SH-SY5Y (cell line): ENCODE measurements around the gene OR10K2.

Source experiments
- GATA2 ChIP-seq: IDR thresholded peaks from 2 replicates; pipeline ENCODE4 v1.6.1; 2011; ENCODE audit warnings: mild to moderate bottlenecking, low read depth, low read length
- GATA3 ChIP-seq: IDR thresholded peaks from 2 replicates; pipeline ENCODE4 v1.6.1; 2011; ENCODE audit warnings: low read depth, mild to moderate bottlenecking, low read length, moderate library complexity

The OR10K2 gene

DNA sequence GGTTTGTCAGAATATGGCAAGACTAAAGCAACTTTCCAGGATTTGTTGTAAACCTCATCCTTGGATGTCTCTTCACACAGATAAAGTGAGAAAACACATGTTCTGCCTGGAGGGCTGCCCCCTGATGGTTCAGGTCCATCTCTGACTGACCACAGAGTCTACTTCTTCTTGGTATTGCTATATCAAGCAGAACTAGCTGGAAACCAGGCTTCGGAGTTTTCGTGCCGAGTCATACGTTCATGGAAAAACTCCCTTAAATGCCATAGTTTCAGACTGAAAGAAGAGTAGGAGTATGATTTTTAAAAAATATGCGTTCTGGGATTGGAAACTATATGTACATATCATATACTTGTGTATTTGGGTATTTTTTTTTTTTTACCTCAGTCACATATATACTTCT lies 32.6 kb downstream of the OR10K2 start:
- TF ChIP-seq GATA2 (no peak), GATA3 (no peak)

DNA sequence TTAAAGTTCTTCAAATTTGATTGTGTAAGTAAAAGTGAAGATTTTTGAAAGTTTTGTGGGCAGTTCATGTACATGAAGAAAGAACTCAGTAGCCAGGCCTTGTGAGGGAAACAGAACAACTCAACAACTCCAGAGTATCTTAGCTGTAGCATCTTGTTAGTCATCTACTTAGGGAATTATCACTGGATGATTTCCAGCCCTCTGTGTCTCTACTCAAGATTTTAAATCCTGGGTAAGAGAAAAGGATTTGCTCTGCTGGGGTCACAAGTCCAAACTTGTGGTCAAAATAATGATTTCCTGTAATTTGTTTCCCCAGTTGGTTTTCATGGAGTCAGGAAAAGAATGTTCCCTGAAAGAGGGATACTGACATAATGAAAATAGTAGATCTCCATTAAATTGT lies 34.9 kb downstream of the OR10K2 start:
- TF ChIP-seq GATA3: no peak

DNA sequence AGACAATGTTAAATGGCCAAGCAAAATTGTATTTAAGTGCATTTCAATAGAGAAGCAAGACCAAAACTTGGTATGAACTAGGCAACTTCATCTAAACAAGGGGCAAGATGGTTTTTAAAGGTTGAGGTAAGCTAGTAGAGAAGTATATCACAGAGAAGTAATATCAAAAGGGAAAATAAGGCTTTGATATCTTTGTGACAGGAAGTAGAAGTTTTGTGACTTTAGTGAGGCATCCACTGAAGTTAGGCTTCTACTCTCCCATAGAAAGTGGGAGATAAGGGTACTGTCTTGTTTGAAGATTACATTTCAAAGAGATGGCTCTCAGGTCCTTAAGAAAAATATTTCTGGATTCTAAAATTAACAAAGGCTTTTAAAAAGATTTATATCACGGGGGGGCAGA lies 35.7 kb downstream of the OR10K2 start:
- TF ChIP-seq GATA3 (no peak), GATA2 (no peak)

DNA sequence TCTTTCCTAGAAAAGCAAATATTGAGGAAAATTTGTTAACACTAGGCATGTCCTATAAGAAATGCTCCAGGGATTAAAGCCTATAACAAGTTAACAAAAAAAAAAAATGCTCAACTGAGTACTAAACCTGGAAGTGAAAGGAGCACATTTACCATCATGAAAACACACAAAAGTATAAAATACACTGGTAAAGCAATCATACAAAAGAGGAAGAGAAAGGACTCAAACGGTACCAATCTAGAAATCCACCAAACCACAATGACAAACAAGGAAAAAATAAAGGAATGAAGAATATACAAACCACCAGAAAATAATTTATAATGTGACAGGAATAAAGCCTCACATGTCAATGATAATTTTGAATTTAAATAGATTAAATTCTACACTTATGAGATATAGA lies 51.2 kb downstream of the OR10K2 start:
- no peak for TF ChIP-seq GATA2
- TF ChIP-seq GATA3: no peak

DNA sequence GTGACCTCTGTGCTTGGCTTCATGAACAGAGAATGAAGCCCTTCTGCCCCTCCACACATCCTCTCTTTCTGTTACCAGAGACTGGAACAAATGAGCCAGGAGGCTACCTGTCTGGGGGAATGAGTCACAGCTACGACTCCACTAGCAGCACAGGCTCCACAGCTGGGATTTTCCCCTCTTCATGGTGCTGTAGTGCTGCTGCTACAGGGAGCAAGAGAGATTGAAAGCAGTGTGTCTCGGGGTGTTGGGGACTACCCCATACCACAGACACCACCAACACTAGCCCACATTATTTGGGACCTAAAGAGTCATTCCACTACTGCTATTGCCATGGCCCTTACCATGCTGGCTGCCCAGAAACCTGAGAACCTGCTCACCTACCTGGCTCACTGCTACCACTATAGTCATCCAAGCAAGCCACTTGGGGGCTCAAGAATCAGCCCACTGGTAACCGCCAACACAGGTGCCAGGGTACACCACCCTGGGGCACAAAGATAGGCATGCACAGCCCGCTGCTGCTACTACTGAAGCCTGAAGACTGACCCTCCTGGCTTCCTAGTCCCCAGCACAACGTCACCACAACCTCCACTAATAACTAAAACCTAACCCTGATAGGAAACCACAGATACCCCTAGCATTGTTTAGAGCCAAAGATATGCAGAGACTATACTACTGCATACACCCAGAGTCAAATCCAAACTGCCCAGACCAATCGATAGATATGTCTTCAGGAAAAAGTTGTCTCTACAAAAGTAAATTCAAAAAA lies 54.7 kb downstream of the OR10K2 start:
- TF ChIP-seq GATA2 (no peak), GATA3 (no peak)
